ENCODE results near the gene SEPTIN12.

DNA sequence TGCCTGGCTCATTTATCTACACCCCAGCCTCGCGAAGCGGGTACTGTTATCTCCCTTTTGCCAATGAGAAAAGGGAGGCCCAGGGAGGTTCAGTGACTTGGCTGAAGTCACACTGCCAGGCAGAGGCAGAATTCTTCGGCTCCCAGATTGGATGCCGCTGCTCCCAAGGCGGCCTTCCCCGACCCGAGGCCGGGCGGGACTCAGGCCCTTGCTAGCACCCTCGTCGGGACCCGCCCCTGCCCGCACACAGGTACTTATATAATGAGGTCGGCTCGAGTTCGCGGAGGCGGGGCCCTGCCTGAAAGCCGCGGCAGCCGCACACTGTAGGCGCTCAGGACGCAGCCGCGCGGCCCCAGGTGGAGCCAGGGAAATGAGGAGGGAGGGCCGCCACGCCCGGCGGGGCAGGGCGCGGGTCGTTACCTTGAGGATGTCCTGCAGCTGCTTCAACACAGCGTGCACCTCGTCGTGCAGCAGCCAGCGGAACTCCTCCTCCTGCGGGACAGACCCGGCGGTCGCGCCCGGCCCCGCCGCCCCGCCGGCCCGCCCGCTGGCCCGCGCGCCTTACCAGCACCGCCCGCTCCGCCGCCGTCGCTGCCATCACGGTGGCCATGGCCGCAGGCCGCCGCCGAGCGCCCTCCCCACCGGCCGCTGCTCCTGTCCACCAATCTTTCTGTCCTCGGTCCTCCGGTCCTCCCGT is 14.0 kb upstream of the SEPTIN12 start, which contains the start of gene ROGDI:
- TF ChIP-seq, protein P1, sequence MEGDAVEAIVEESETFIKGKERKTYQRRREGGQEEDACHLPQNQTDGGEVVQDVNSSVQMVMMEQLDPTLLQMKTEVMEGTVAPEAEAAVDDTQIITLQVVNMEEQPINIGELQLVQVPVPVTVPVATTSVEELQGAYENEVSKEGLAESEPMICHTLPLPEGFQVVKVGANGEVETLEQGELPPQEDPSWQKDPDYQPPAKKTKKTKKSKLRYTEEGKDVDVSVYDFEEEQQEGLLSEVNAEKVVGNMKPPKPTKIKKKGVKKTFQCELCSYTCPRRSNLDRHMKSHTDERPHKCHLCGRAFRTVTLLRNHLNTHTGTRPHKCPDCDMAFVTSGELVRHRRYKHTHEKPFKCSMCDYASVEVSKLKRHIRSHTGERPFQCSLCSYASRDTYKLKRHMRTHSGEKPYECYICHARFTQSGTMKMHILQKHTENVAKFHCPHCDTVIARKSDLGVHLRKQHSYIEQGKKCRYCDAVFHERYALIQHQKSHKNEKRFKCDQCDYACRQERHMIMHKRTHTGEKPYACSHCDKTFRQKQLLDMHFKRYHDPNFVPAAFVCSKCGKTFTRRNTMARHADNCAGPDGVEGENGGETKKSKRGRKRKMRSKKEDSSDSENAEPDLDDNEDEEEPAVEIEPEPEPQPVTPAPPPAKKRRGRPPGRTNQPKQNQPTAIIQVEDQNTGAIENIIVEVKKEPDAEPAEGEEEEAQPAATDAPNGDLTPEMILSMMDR (IDR thresholded peaks at IDR 0.05; ENCODE audit: poor library complexity, severe bottlenecking): no peak
- TF ChIP-seq, protein P2, sequence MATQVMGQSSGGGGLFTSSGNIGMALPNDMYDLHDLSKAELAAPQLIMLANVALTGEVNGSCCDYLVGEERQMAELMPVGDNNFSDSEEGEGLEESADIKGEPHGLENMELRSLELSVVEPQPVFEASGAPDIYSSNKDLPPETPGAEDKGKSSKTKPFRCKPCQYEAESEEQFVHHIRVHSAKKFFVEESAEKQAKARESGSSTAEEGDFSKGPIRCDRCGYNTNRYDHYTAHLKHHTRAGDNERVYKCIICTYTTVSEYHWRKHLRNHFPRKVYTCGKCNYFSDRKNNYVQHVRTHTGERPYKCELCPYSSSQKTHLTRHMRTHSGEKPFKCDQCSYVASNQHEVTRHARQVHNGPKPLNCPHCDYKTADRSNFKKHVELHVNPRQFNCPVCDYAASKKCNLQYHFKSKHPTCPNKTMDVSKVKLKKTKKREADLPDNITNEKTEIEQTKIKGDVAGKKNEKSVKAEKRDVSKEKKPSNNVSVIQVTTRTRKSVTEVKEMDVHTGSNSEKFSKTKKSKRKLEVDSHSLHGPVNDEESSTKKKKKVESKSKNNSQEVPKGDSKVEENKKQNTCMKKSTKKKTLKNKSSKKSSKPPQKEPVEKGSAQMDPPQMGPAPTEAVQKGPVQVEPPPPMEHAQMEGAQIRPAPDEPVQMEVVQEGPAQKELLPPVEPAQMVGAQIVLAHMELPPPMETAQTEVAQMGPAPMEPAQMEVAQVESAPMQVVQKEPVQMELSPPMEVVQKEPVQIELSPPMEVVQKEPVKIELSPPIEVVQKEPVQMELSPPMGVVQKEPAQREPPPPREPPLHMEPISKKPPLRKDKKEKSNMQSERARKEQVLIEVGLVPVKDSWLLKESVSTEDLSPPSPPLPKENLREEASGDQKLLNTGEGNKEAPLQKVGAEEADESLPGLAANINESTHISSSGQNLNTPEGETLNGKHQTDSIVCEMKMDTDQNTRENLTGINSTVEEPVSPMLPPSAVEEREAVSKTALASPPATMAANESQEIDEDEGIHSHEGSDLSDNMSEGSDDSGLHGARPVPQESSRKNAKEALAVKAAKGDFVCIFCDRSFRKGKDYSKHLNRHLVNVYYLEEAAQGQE (IDR thresholded peaks at IDR 0.05; ENCODE audit: borderline replicate concordance): no peak
- TF ChIP-seq EZH2 (IDR thresholded peaks at IDR 0.05; ENCODE audit: borderline replicate concordance, insufficient read depth, low read length, poor library complexity, severe bottlenecking): no peak
- TF ChIP-seq EP300 (conservative IDR thresholded peaks at IDR 0.05; ENCODE audit: poor library complexity, severe bottlenecking): peak; percentile 15
- no peak for TF ChIP-seq POLR2AphosphoS5 (IDR thresholded peaks at IDR 0.05)
- no peak for TF ChIP-seq TAF1 (IDR thresholded peaks at IDR 0.05; ENCODE audit: low read depth)

All from neural cell (in vitro differentiated cells).